MG63 (cell line): Measurements from ENCODE around the gene ZNF23. TPM values are rescaled to one million over a fixed set of nuclear protein-coding genes. Genes with fewer than 3 reads are reported as not detected.

Source experiments
- DNase-seq: peaks from one replicate; pipeline ENCODE4 v3.0.0-alpha.2; 2020
- H3K27me3 ChIP-seq: fragments of 250-450 bp; sonication (Bioruptor Pico); 2 replicates; pipeline ENCODE4 v1.5.1; 2020; ENCODE audit warnings: mild to moderate bottlenecking, moderate library complexity
- H3K36me3 ChIP-seq: fragments of 250-450 bp; sonication (Bioruptor Pico); 2 replicates; pipeline ENCODE4 v1.5.1; 2020; ENCODE audit warnings: mild to moderate bottlenecking, moderate library complexity
- H3K4me3 ChIP-seq: fragments of 250-450 bp; sonication (Bioruptor Pico); 2 replicates; pipeline ENCODE4 v1.5.1; 2020; ENCODE audit warnings: mild to moderate bottlenecking, moderate library complexity
- H3K9me3 ChIP-seq: fragments of 250-450 bp; sonication (Bioruptor Pico); 2 replicates; pipeline ENCODE4 v1.5.1; 2020; ENCODE audit warnings: mild to moderate bottlenecking, moderate library complexity
- total RNA-seq: library from RNA; depleted of rRNA; stranded (reverse); fragments of >200 nt; shearing (Covaris generic); gene quantifications from 2 replicates; pipeline ENCODE4 v1.2.3, GENCODE V29; 2014; ENCODE audit warnings: low replicate concordance

The ZNF23 gene
- total RNA-seq, 1 experiment from 2014 or later, result 3.6 TPM

GRCh38 chr16:71479420-71479819 lies 17.4 kb upstream of the ZNF23 start:
- DNase-seq, result no peak
- no peaks in the 10 kb centered on the region for H3K27me3 ChIP-seq

GRCh38 chr16:71476457-71477124 lies 14.5 kb upstream of the ZNF23 start:
- Histone ChIP-seq H3K36me3 (no peaks in the 10 kb centered on the region), H3K27me3 (no peaks in the 10 kb centered on the region), H3K4me3 (no peak overlapping the region), H3K9me3 (no peaks in the 10 kb centered on the region)
- no peak for DNase-seq

More at GRCh38 chr16:71479420-71479819, 17.4 kb upstream of the ZNF23 start:
- H3K36me3 ChIP-seq, result no peaks in the 10 kb centered on the region
- no peaks in the 10 kb centered on the region for H3K9me3 ChIP-seq
- H3K4me3 ChIP-seq, result no peak overlapping the region

GRCh38 chr16:71474864-71475263 lies 12.8 kb upstream of the ZNF23 start:
- Histone ChIP-seq H3K27me3 (no peaks in the 10 kb centered on the region), H3K9me3 (no peaks in the 10 kb centered on the region), H3K4me3 (no peak overlapping the region), H3K36me3 (no peaks in the 10 kb centered on the region)
- peak; percentile 54 for DNase-seq

GRCh38 chr16:71473891-71474290 lies 11.8 kb upstream of the ZNF23 start:
- Histone ChIP-seq H3K4me3 (no peak overlapping the region), H3K27me3 (no peaks in the 10 kb centered on the region), H3K36me3 (no peaks in the 10 kb centered on the region), H3K9me3 (no peaks in the 10 kb centered on the region)
- DNase-seq, result no peak

GRCh38 chr16:71472931-71473330 lies 10.9 kb upstream of the ZNF23 start:
- H3K27me3 ChIP-seq, result no peaks in the 10 kb centered on the region

GRCh38 chr16:71472051-71472450 lies 10.0 kb upstream of the ZNF23 start:
- no peak for DNase-seq
- no peaks in the 10 kb centered on the region for H3K36me3 ChIP-seq
- H3K4me3 ChIP-seq, result no peak overlapping the region

More at GRCh38 chr16:71472931-71473330, 10.9 kb upstream of the ZNF23 start:
- Histone ChIP-seq H3K9me3 (no peaks in the 10 kb centered on the region), H3K4me3 (no peak overlapping the region), H3K36me3 (no peaks in the 10 kb centered on the region)
- no peak for DNase-seq

GRCh38 chr16:71467810-71468209 lies 5.8 kb upstream of the ZNF23 start:
- Histone ChIP-seq H3K27me3 (no peaks in the 10 kb centered on the region), H3K36me3 (no peaks in the 10 kb centered on the region), H3K4me3 (no peak overlapping the region), H3K9me3 (no peaks in the 10 kb centered on the region)
- DNase-seq, result no peak

More at GRCh38 chr16:71472051-71472450, 10.0 kb upstream of the ZNF23 start:
- Histone ChIP-seq H3K9me3 (no peaks in the 10 kb centered on the region), H3K27me3 (no peaks in the 10 kb centered on the region)

GRCh38 chr16:71464231-71464630 lies 2.2 kb upstream of the ZNF23 start:
- H3K4me3 ChIP-seq, result no peak overlapping the region
- no peaks in the 10 kb centered on the region for H3K27me3 ChIP-seq

GRCh38 chr16:71460941-71461340 lies 1.1 kb downstream of the ZNF23 start:
- Histone ChIP-seq H3K4me3 (peak overlapping the region; percentile 86), H3K27me3 (no peaks in the 10 kb centered on the region), H3K9me3 (no peaks in the 10 kb centered on the region), H3K36me3 (no peaks in the 10 kb centered on the region)
- no peak for DNase-seq

More at GRCh38 chr16:71464231-71464630, 2.2 kb upstream of the ZNF23 start:
- DNase-seq, result no peak
- Histone ChIP-seq H3K9me3 (no peaks in the 10 kb centered on the region), H3K36me3 (no peaks in the 10 kb centered on the region)

- Histone ChIP-seq H3K9me3 (no peaks in the 10 kb centered on the region), H3K4me3 (no peak overlapping the region; the same call in 1 of the 2 replicates), H3K36me3 (no peaks in the 10 kb centered on the region), H3K27me3 (no peaks in the 10 kb centered on the region)
- no peak for DNase-seq
Observed at GRCh38 chr16:71460236-71460635, 1.8 kb downstream of the ZNF23 start.

- no peaks in the 10 kb centered on the region for H3K9me3 ChIP-seq
- DNase-seq, result no peak
- no peak overlapping the region for H3K4me3 ChIP-seq
- H3K27me3 ChIP-seq, result no peaks in the 10 kb centered on the region
- no peaks in the 10 kb centered on the region for H3K36me3 ChIP-seq
Observed at GRCh38 chr16:71459510-71459909, 2.5 kb downstream of the ZNF23 start.

GRCh38 chr16:71456801-71457200 lies 5.2 kb downstream of the ZNF23 start:
- Histone ChIP-seq H3K4me3 (no peak overlapping the region), H3K27me3 (no peaks in the 10 kb centered on the region), H3K36me3 (peaks cover 3% of the 10 kb centered on the region), H3K9me3 (no peaks in the 10 kb centered on the region)
- DNase-seq, result no peak

- Histone ChIP-seq H3K27me3 (no peaks in the 10 kb centered on the region), H3K9me3 (peaks cover 11% of the 10 kb centered on the region), H3K36me3 (peaks cover 24% of the 10 kb centered on the region), H3K4me3 (no peak overlapping the region)
- DNase-seq, result no peak
Observed at GRCh38 chr16:71453036-71453435, 9.0 kb downstream of the ZNF23 start.

- H3K36me3 ChIP-seq, result peaks cover 24% of the 10 kb centered on the region
Observed at GRCh38 chr16:71449020-71449419, 13.0 kb downstream of the ZNF23 start.

GRCh38 chr16:71448274-71448866 lies 13.7 kb downstream of the ZNF23 start:
- DNase-seq, result no peak
- Histone ChIP-seq H3K4me3 (no peak overlapping the region), H3K9me3 (peaks cover 16% of the 10 kb centered on the region), H3K36me3 (peaks cover 24% of the 10 kb centered on the region), H3K27me3 (no peaks in the 10 kb centered on the region)

More at GRCh38 chr16:71449020-71449419, 13.0 kb downstream of the ZNF23 start:
- H3K9me3 ChIP-seq, result peaks cover 16% of the 10 kb centered on the region
- no peak for DNase-seq
- no peaks in the 10 kb centered on the region for H3K27me3 ChIP-seq
- H3K4me3 ChIP-seq, result no peak overlapping the region

- DNase-seq, result no peak
- H3K36me3 ChIP-seq, result peaks cover 7% of the 10 kb centered on the region
- no peak overlapping the region for H3K4me3 ChIP-seq
- peaks cover 9% of the 10 kb centered on the region; the same call in 1 of the 2 replicates for H3K9me3 ChIP-seq
- H3K27me3 ChIP-seq, result no peaks in the 10 kb centered on the region
Observed at GRCh38 chr16:71443714-71444113, 18.3 kb downstream of the ZNF23 start.

- DNase-seq, result no peak
- Histone ChIP-seq H3K27me3 (no peaks in the 10 kb centered on the region), H3K4me3 (no peak within 1 kb of the TSS), H3K9me3 (peaks cover under 1% of the 10 kb centered on the region; the same call in 1 of the 2 replicates), H3K36me3 (no peaks in the 10 kb centered on the region)
Observed at GRCh38 chr16:71442051-71442440, 20.0 kb downstream of the ZNF23 start, which contains the start of gene TLE7. TLE7 (minus strand) TSS chr16:71442054; CDS start chr16:71433324, 8,730 bp downstream.
